Measurements from ENCODE around the gene FBXO42.

FBXO42 gene

GRCh38 chr1:16199700-16200099 is 152.6 kb downstream of the FBXO42 start:
- Histone ChIP-seq H3K27ac (no peak overlapping the region), H3K27me3 (ENCODE audit: insufficient read depth, low read depth, severe bottlenecking) (no peaks in the 10 kb centered on the region), H3K36me3 (no peaks in the 10 kb centered on the region), H3K9me3 (ENCODE audit: severe bottlenecking) (no peaks in the 10 kb centered on the region), H3K4me3 (ENCODE audit: low read depth, low read length) (no peak overlapping the region)
- no peak for DNase-seq
- no peak for TF ChIP-seq CTCF (IDR thresholded peaks at IDR 0.05; ENCODE audit: low read depth, low read length)

- no peak for TF ChIP-seq CTCF (IDR thresholded peaks at IDR 0.05; ENCODE audit: low read depth, low read length)
- H3K9me3 ChIP-seq (ENCODE audit: severe bottlenecking): no peaks in the 10 kb centered on the region
- no peaks in the 10 kb centered on the region for H3K36me3 ChIP-seq
- no peak overlapping the region for H3K27ac ChIP-seq
- DNase-seq: no peak
- no peaks in the 10 kb centered on the region for H3K27me3 ChIP-seq (ENCODE audit: insufficient read depth, low read depth, severe bottlenecking)
- H3K4me3 ChIP-seq (ENCODE audit: low read depth, low read length): no peak overlapping the region
These were observed 153.2 kb downstream of the FBXO42 start for GRCh38 chr1:16199157-16199501.

GRCh38 chr1:16198444-16199156 is 153.7 kb downstream of the FBXO42 start:
- Histone ChIP-seq H3K27me3 (ENCODE audit: insufficient read depth, low read depth, severe bottlenecking) (no peaks in the 10 kb centered on the region), H3K27ac (no peak overlapping the region), H3K9me3 (ENCODE audit: severe bottlenecking) (no peaks in the 10 kb centered on the region), H3K4me3 (ENCODE audit: low read depth, low read length) (no peak overlapping the region), H3K36me3 (no peaks in the 10 kb centered on the region)
- TF ChIP-seq CTCF (IDR thresholded peaks at IDR 0.05; ENCODE audit: low read depth, low read length): no peak
- DNase-seq: no peak

- Histone ChIP-seq H3K27me3 (ENCODE audit: insufficient read depth, low read depth, severe bottlenecking) (no peaks in the 10 kb centered on the region), H3K4me3 (ENCODE audit: low read depth, low read length) (no peak overlapping the region), H3K9me3 (ENCODE audit: severe bottlenecking) (no peaks in the 10 kb centered on the region), H3K27ac (no peak overlapping the region), H3K36me3 (no peaks in the 10 kb centered on the region)
- TF ChIP-seq CTCF (IDR thresholded peaks at IDR 0.05; ENCODE audit: low read depth, low read length): no peak
- no peak for DNase-seq
These were observed 155.4 kb downstream of the FBXO42 start for GRCh38 chr1:16196874-16197273.

Data from WERI-Rb-1 (cell line).